HG02938 (cell line): ENCODE measurements around the gene EN1.
A peak's percentile ranks its signal among the peaks of the same experiment; 100 is the strongest.

Experiments
- ATAC-seq: cut with Tn5 transposase; IDR thresholded peaks from one replicate; pipeline ENCODE4 v1.9.1; 2021; ENCODE audit warnings: mild to moderate bottlenecking, moderate library complexity; ENCODE audit not compliant: unreplicated experiment

EN1 gene

DNA sequence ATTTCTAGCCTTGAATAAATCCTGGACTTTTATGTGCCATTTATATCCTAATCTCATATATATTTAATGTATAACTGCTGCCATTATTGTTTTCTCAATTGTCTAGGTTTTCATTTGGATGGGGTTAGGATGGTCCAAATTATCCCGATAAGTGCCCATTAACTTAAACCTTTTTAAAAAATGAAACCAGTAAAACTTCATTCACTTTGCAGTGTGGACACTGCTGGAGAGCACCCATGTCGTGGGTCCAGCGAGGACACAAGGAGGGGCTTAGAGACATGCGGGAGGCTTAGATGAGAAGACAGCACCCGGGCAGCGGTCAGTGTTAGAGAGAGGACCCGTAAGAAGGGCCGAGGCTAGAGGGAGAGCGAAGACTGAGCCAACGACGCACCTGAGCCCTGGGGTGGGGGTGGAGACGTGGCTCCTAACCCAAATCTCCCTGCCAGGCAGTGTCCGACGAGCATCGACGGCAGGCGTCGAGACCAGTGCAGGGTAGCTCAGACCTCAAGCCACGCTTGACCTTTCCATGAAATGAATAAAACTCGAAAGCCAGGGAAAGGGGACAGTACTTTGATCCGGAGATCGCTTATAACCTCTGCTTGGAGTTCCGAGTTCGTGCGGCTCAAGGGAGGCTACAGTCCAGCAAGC, 9.0 kb upstream of the EN1 start:
- ATAC-seq = no peak

DNA sequence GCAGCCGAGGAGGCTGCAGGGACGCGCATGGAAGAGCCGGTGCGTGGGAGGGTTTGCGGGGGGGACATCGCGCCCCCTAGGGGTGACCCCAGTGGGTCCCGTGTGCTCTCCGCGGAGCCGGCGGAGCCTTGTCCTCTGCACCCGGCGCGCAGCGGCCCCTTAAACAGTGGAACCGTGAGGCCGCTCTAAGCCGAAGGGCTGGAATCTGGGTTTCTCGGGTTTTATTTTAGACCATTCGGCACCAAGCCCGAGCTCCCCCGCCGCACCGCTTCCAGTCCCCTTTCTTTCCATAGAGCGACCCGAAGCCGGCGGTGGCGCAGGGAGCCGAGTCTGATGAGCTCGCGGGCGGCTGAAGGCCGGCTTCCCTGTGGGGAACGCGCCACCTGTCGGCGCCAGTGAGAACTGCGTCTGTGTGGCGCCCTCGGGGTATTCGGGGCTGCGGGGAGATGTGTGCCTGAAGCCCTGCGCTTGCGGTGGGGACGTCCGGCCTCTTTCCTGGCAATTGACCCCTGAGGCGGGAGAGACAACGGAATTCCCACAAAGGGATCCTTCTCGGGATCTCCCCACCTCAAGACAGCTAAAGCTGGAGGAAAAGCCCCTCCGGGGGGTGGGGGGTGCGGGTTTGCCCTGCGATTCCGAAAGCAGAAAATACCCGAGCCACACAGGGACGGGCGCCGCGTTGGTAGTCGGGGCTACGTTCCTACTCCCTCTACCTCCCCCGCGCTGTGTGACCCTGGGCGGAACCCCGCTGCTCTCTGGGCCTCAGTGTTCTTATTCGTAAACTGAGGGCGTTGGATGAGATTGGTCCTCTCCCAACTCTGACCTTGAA, 8.2 kb upstream of the EN1 start:
- ATAC-seq = peak; percentile 81

DNA sequence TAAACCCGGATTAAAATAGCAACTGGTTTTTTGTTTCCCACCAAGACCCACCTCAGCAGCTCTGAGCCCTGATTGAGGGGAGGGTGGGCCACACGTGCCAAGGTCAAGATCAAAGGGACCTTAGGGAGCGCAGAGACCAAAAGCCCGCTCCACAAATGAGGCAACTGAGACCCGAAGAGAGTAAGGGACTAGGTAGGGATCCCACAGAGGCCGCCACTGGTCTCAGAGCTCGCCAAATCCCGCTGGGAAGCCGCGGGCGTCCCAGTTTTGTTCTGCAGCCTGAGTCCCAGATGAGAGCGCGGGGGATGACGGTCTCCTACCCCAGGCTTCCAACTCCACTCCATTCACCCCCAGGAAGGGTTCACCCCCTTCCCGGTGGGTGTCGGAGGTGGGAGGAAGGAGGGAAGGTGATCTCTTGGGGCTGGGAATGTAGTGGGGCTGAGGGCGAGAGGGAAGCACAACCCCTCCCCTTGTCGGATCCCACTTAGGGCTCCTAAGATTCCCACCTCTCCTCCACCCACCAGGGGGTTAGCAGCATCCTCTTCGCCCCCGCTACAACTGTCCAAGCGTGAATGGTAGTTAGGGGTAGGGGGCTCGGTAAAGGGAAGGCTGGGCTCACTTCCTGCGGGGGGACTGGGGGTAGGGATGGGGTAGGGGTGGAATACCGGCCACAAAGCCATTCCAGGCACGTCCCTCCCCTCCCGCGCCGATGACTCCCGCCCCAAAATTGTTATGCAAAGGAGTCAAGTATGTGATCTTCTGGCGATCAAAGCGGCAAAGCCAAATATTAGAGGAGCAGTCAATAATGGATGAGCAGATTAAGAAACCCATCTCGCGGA, 7.3 kb upstream of the EN1 start:
- no peak for ATAC-seq

DNA sequence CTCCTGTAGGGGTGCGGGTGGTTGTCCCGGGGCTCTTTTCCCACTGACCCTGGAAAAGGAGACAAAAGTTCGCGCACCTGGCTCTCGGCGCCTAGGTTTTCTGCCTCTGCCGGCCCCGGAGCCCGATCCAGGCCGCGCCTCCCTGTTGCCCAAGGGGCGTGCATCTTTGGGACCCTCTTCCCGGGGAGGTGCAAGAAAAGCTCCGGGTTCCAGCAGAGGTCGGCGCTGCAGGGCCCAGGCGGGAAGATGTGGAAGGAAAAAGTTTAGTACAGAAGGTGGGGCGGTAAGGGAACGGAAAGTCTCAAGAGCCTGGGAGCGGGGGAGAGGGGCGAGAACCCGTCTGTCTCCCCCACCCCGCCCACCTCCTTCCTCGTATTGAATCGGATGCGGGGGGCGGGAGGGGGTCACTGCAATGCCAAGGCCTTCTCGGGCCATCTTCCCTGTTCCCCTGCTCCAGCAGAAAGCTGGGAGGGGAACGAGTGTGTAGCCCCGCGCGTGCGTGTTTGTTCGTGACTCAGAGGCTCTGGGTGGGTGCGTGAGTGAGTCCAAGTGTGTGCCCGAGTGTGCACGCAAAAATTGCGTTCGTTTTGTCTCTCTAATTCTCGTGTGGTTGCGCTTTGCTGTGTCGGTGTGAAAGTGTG, 6.3 kb upstream of the EN1 start:
- no peak for ATAC-seq

DNA sequence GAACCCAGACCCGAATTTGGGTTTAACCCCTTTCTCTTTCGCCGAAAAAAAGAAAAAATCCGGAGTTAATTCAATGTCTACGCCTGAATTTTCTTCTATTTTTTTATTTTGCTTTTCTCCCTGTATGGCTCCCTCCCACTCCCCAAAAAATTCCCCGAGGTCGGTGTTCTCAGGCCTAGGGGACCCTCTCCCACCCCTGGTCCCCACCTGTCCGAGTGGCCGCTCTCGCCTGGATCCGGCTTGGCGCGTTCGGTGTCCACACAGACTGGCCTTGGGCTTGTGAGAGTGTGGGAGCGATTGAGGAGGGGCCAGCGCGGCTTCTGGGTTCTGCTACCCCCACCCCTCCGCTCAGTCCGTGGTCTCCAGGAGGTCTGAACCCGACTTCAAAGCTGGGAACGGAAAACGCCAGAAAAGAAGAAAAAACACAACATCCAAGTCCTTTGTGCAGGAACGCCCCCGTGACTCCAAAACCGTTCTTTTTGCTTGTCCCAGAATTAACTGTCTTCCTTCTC, 5.7 kb upstream of the EN1 start:
- ATAC-seq = no peak

DNA sequence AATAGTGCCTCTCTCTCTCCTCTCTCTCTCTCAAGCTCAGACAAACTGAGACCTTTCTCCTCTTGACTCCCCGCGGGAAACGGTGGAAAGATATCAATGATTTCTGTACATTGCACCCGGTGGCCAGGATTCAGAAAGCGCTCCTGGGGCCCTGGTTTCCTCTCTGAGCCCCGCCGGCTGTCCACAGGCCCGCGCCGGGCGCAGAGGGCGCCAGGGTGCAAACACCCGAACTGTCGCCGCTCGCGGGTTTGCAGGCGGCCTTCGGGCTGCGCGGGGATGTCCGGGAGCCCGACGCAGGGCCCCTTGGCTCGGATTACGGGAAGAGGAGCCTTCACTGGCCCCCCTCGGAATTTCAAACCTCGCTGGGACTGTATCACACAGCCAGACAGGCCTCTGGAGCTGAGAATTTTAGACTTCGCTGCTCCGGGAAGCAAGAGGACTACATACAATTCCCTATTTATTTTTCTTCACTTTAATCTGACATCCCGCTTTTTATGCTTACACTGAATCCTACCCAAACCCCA, 5.2 kb upstream of the EN1 start:
- ATAC-seq = no peak

DNA sequence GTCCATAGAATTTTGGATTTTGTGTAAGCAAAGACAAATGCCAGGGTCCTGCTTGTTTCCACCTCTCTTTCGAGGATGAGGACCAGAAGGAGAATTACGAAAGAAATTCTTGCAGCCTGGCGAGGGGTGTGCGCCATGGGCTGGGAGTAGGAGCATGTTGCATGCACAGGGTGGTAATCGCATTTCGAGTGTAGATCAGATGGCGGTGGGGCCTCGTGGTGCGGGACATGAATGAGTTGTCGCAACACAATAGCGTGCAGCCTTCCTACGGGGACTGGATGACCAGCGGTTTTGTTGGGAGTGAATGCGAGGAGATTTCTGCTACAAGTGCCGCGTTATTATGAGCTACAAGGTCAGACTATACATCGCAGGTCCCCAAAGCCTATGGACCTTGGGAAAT, 4.2 kb upstream of the EN1 start:
- no peak for ATAC-seq

DNA sequence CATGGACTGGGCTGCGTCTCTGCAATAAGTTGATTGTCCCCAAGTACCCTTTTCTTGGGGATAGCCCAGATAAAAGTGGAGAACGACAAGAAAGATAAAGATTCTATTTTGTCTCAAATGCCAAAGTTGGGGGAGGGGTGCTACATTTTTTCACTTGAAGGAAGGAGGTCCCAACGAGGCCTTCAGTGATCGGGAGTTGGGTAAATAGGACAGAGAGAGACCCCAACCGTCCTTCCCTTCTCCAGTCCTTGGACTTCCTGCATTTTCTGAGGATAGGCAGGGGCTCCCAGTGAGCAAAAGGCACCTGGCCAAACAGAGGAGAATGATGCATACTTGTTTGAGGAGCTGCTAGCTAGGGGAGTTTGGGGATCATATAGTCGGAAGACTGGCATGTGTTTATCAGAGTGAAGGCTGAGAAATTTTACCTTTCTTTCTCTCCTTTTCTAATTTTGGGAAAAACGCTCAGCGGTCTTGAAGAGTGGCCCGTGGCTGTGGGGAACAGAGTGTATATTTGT, 3.5 kb upstream of the EN1 start:
- ATAC-seq = no peak

DNA sequence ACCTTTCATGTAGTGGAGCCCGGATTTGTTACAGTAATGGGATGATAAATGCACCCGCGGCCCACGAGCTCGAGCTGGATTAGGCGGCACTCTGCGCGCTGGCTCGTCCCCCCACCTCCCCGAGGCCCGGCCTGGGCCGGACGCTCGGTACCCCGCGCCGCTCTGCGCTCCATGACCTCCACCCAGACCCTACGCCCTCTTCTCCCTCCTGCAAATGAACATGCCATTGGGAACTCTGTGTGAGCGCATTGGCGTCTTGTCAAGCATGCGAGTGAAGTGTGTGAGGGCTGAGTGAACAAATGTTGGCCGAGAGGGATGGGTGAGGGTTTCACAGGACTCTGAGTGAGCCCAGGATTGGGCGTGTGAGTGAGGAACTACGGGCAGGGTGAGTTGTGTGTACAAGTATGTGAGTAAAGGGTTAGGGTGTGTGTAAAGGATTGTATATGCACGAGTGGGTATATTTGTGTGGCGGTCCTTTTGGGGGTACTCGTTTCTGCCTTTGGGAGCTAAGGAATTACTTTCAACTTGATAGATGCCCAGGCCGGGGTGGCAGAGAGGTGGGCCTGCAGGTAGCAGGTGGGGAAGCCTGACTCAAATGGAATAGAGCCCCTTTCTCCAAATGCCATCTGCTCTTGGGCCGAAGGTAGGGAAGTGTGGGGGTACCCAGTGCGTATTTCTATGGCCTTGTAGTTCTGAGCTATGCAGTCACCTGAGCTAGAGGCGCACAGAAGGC, 2.9 kb upstream of the EN1 start:
- ATAC-seq = no peak

DNA sequence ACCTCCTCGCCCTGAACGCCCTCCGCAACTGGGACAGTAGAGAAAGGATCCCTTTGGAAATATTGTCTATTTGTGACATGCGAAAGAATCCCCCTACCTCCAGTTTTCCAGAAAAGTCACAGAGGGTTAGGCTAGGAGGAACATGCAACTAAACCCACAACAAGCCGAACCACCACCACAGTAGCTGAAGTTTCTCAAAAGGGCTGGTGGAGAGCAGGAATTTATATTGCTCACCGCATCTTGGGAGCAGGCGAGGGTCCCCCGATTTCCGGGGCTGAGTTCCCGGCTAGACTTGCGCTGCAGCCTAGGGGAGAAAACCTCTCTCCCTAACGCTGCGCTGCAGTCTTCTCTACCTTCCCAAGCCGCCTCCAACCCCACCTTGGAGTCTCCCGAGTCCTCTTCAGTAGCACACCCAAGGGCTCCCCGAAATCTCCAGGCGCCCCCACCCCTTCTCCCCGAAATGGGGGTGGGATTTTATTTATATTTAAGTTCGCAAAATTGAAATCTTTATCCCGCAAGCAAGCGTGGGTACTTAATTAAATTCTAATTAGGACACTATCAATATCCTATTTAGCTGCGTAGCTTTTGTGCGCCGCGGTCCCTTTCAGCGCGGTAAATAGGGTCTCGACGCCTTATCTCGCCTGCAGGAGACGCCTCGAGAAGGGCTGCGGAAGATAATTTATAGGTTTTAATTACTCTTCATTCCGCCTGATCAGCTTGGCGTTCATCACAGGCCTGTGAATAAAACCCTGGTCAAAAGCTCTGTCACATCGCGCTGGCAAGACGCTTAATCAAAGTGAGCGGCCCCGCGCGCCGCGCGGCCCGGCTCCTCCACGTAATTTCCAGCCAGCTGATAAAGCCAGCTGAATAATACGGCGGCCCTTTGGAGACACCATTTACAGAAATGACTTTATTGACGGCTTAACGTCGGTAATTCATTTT, 2.0 kb upstream of the EN1 start:
- ATAC-seq = no peak

DNA sequence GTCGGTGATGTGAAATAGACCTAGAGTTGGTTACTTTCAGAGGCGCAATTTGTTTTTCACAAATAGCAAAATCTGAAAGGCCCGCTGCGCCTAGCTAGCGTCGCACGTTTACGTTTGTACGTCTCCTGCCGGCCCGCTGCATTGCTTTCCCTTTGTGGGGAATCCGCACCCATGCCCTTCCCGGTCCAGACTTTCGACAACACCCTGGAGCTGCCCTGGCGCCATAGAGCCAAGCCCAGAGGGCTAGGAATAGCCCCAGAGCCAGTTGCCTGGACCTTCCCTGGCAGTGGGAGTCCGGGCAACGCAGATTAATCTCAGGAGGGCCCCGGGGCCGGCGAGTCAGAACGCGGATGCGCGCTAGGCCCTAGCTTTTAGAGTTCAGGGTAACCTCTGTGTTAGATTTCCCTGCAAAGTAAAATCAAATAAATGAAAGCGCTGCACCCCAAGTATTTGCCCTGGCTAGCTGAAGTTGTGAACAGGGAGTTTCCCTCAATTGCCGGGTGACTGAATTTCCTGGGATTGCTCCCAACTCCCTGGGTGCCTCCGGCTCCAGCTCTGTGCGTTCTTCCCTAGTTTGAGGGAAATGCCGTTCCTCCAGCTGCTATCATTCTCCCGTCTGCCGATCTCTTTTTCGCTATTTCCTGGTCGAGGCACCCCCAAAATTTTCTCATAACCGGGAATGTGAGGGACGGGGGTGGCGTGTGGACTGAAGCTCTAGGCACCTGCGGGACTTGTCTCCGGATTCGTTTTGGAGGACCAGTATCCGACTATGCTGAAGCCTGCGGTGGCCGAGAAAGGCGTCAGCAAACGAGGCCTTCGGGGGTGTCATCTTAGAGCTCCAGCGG, 1.2 kb upstream of the EN1 start:
- ATAC-seq = no peak

DNA sequence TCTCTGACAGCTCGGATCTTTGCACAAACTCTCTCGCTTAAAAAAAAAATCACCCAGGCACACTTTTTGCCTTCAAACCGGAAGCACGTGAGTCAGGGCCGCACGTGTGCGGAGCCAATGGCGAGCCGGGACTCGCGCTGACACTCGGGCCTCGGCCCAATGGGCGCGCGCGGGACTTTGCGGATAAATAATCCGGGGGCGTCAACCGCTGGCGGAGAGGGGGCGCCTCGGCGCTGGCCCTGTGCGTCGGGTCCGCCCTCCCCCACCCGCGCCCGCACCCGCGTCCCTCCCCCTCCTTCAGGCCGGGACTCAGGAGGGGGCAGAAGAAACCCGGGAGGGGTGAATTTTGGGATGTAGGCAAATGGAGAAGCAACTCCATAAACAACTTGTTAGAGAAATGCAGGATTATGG, 319 bp upstream of the EN1 start:
- ATAC-seq = no peak

DNA sequence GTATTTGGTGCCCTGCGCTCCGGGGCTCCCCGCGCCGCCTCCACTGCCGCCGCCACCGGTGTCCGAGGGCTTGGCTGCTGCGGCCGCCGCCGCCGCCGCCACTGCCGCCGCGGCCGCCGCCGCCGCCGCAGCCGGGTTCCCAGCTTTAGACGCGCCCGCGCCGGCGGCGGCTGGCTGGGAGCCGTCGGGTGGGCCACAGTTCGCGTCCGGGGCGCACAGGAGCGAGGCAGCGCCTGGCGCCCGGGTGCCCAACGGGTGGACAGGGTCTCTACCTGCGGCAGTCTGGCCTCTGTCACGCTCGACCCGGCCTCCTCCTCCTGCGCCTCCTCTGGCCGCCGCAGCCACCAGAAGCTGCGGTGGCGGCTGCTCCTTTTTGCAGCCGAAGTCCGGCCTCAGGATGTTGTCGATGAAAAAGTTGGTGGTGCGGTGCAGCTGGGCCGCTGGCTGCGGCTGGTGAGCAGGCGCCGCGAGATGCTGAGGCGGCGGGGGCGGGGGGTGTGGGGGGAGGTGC, 951 bp downstream of the EN1 start:
- no peak for ATAC-seq

DNA sequence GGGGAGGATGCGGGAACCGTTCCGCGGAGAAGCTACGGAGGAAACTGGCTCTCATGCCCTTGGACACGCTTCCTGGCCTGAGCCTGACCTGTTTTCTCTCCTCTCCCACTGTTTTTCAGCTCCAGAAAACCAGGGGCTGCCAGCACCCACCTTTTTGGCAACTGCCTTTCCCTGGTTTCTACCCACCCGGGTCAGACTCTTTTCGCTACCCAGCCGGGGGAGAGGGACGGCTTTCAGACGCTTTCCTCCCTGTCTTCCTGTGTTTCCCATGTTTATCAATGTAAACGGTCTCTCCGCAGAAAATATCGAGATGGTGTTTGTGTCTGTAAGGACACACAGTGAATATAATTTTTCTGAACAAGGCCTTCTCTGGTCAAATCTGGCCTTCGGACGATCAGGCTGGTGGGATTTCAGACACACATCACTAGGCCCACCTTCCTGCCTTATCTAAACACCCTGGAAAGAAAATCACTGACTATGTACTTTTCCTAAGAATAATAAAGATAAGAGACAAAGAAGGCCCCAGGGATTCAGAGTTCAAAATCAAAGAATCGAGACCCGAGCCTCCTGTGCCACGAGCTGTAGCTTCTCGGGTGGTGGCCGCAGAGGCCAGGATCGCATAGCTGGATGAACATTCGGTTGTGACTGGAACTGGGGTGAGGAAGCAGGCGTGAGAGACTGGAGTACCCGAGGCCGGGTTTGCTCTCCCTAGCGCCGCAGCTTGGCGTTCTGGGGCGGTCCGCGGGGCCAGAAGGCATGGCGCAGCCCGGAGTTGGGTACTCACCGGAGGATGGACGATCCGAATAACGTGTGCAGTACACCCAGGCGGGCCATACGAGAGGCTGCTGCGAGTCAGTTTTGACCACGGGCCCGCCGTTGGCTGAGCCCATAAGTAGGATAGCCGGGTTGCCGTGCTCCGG, 1.7 kb downstream of the EN1 start:
- ATAC-seq = no peak

DNA sequence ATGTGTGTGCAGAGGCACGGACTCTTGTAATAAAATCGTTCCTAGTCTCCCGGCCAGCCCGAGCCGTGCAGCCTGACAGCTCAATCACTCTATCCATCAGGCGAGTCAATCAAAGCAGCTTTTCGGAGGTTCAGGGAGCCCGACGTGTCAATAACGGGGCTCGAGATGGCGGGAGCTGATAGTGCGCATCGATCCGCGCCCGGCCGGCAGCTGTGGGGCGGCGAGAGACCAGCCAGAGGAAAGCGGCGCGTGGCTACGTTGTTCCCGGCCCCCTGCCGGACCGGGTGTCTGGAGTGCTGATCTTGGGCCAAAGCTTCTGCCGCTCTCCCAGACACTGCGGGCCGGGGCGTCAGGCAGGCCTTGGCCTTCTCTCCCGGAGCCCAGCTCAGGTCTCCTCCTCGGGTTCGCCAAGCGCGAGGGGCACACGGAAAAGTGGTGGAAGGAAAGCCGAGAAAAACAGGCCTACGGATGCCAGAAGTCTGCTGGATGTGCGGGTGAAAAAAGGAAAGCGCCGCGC, 2.4 kb downstream of the EN1 start:
- no peak for ATAC-seq

DNA sequence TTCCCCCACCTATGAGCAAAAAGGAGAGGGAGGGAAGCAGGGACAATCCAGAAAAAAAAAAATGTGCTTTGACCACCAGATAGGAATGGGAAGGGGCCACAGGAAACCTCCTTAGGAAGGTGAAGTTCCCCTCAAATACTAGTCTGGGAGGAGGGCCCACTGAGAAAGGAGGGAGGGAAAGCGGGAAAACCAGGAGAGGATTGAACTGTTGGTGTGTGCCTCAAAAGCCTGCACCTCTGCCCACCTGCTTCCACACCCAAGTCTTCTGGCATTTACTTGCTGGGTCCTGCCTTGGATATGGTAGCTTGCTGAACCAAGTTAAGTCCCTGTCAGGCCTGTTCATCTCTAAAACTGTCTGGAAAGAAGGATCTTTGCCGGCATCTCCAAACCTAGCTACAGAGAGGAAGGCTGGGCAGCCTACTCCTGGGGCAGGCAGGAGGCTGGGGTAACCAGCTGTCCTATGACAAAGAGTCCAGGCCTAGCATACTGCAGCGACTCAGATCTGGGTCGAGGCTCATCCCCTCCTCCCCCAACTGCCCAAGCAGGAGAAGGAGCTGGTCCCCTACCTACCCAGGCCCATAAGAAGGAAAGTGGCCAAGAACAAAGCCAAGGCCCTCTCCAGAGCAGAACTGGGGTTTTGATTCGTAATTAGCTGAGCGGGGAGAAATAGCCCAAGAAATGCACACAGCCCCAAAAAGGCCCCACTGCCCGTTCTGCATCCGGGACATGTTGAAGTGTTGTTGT, 3.0 kb downstream of the EN1 start:
- ATAC-seq = no peak
